ENCODE data around the gene SPTBN5. TPM values are rescaled to one million over a fixed set of nuclear protein-coding genes. Genes with fewer than 3 reads are reported as not detected.
A peak's percentile ranks its signal among the peaks of the same experiment; 100 is the strongest.

Gene SPTBN5
- total and polyA plus RNA-seq, 11 donors = 0.31 to 5.6 (median 1.7) TPM

DNA sequence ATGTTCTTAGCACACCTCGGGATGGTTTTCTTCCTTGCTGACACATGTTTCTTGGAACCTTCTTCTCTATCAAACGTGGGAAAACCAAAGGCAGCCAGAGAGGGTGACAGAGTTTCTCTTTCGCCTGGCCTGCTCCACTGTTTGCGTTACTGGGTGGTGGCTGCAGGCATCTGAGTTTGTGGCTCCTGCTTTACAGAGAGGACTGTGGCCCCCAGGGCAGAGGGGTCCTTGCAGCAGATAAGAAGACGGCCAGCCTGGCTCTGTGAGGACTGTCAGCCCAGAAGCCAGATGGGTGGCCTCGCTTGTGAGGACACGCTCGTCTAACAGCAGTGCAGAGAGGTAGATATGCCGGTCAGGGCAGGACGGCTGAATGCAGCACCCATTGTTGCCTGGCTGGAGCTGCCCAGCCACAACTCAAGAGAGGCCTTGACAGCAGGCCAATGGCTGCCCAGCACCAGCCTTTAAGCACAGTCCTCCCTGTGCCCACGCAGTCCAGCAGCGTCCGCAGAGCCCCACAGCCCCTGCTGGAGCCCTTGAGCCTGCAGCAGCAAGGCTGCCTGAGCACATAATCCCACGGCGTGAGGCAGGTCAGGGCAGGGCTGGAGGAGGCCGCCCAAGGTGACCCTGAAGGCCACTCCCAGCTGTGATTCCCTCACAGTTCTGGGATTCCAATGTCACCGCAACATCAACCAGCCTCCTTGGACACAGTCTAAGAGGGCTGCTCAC, 15.0 kb upstream of the SPTBN5 start:
- Histone ChIP-seq H3K36me3 (peaks cover 0 to 78% (median 49%) of the 10 kb centered on the region in 9 donors), H3K27me3 (no peaks in the 10 kb centered on the region), H3K4me3 (no peak overlapping the region), H3K9me3 (no peaks in the 10 kb centered on the region), H3K4me1 (peaks cover 0 to 59% (median 45%) of the 10 kb centered on the region in 12 donors), H3K27ac (peak overlapping the region in 10 of 12 donors; percentile 6 to 70 (median 53))
- 58 to 73% (median 62%) methylated on average over 12 to 17 of the region's 17 CpGs for WGBS, 4 donors
- ATAC-seq (peak in 2 of 4 donors; percentile 3 to 27), DNase-seq (peak in 1 of 5 donors; percentile 51)
- TF ChIP-seq POLR2A (IDR thresholded peaks at IDR 0.05) = no peak
- TF ChIP-seq CTCF (IDR thresholded peaks at IDR 0.05) = no peak
- intact Hi-C loops (cut with DNase I) = loop anchor here in 4 of 10 donors (5.0 to 10.0 kb wide), 3 partner anchors 134 to 146 kb away; partner anchors contain the start of gene MAPKBP1 (in 3 of the 4)

- ATAC-seq (no peak), DNase-seq (no peak)
- peak overlapping the region in 1 of 12 donors; percentile 74 for H3K27ac ChIP-seq
- intact Hi-C loops (cut with DNase I) = loop anchor here in 4 of 10 donors (5.0 to 10.0 kb wide), 3 partner anchors 132 to 148 kb away; partner anchors contain the start of gene MAPKBP1 (in 3 of the 4)
- peaks cover 0 to 81% (median 55%) of the 10 kb centered on the region in 9 donors for H3K36me3 ChIP-seq
- 63 to 93% (median 86%) methylated on average over 3 of the region's 3 CpGs for WGBS, 4 donors
- H3K9me3 ChIP-seq = no peaks in the 10 kb centered on the region
- H3K4me3 ChIP-seq = no peak overlapping the region
- peaks cover 0 to 47% (median 29%) of the 10 kb centered on the region in 12 donors for H3K4me1 ChIP-seq
- TF ChIP-seq CTCF (IDR thresholded peaks at IDR 0.05) (no peak), POLR2A (IDR thresholded peaks at IDR 0.05) (no peak)
- H3K27me3 ChIP-seq = no peaks in the 10 kb centered on the region
Measured at GRCh38 chr15:41907141-41907540, 13.3 kb upstream of the SPTBN5 start.

DNA sequence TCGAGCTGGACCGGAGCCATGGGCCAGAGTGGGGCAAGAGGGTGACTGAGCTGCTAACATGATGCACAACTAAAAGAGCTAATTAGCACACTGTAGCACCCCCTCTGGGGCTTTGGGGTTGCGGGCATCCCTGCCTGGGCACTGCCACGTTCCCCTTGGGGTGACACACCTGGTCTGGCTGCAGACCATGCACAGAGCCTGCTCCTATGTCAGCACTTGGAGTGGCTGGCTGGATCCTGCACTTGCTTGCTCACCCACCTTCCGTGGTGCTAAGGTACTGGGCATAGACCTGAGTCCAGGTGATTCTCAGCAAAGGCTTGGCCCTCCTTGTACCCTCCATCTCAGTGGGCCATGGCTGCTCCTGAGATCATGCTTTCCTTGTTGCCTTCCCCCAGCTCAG, 12.8 kb upstream of the SPTBN5 start:
- H3K4me3 ChIP-seq = no peak overlapping the region
- intact Hi-C loops (cut with DNase I) = loop anchor here in 4 of 10 donors (5.0 to 10.0 kb wide), 3 partner anchors 132 to 148 kb away; partner anchors contain the start of gene MAPKBP1 (in 3 of the 4)
- H3K36me3 ChIP-seq = peaks cover 0 to 81% (median 58%) of the 10 kb centered on the region in 9 donors
- DNase-seq (no peak), ATAC-seq (no peak)
- peak overlapping the region in 1 of 12 donors; percentile 74 for H3K27ac ChIP-seq
- peaks cover 0 to 42% (median 23%) of the 10 kb centered on the region in 12 donors for H3K4me1 ChIP-seq
- TF ChIP-seq CTCF (IDR thresholded peaks at IDR 0.05) (no peak), POLR2A (IDR thresholded peaks at IDR 0.05) (no peak)
- 97 to 100% (median 98%) methylated on average over 4 to 5 of the region's 5 CpGs for WGBS, 4 donors
- H3K9me3 ChIP-seq = no peaks in the 10 kb centered on the region
- H3K27me3 ChIP-seq = no peaks in the 10 kb centered on the region

Measured in heart left ventricle (tissue), 16 donors.